CD14-positive monocyte (primary cell): ENCODE measurements around the gene KIF26A. TPM values are rescaled to one million over a fixed set of nuclear protein-coding genes. Genes with fewer than 3 reads are reported as not detected.

Experiments used
- DNase-seq, 3 donors: peaks; one replicate each; pipeline ENCODE4 v3.0.0-alpha.2; 2011 to 2022
- H2AFZ ChIP-seq: 2 replicates; pipeline ENCODE4 v1.6.0; 2012; ENCODE audit warnings: mild to moderate bottlenecking, low read depth, low read length, inconsistent platforms; ENCODE audit not compliant: insufficient read depth, poor library complexity, severe bottlenecking
- H3K27ac ChIP-seq, 2 donors: 1 replicate in 1 of 2; 2 replicates in 1 of 2; pipeline ENCODE4 v1.5.1; 2012 to 2013; ENCODE audit warnings: low read length in 2 of 2, control low read depth in 1 of 2, inconsistent platforms in 1 of 2, low read depth in 1 of 2, mild to moderate bottlenecking in 1 of 2
- H3K27me3 ChIP-seq, 2 donors: one replicate each; pipeline versions ENCODE4 v1.6.0 to v1.6.1; 2011 to 2013; ENCODE audit warnings: low read length in 2 of 2; ENCODE audit not compliant: control insufficient read depth in 2 of 2, insufficient read depth in 2 of 2
- H3K36me3 ChIP-seq, 2 donors: replicated peaks in 1 of 2; 1 replicate in 1 of 2; 2 replicates in 1 of 2; pipeline versions ENCODE4 v1.5.1 to v1.6.1; 2012 to 2013; ENCODE audit warnings: low read length in 2 of 2, control low read depth in 1 of 2, inconsistent platforms in 1 of 2, mild to moderate bottlenecking in 1 of 2; ENCODE audit not compliant: insufficient read depth in 2 of 2, control insufficient read depth in 1 of 2
- H3K4me1 ChIP-seq, 2 donors: 1 replicate in 1 of 2; 2 replicates in 1 of 2; pipeline versions ENCODE4 v1.5.1 to v1.6.1; 2012 to 2013; ENCODE audit warnings: low read length in 2 of 2, control low read depth in 1 of 2, inconsistent platforms in 1 of 2, mild to moderate bottlenecking in 1 of 2, moderate library complexity in 1 of 2; ENCODE audit not compliant: insufficient read depth in 2 of 2, control insufficient read depth in 1 of 2
- H3K4me2 ChIP-seq: replicated peaks from 2 replicates; pipeline ENCODE3; 2012; ENCODE audit warnings: low read length, moderate library complexity, mild to moderate bottlenecking; ENCODE audit not compliant: poor library complexity, severe bottlenecking; ENCODE audit errors: extremely low read depth
- H3K4me3 ChIP-seq, 3 experiments: fragments of 200-600 bp in 1 of 3; sonication (generic) in 1 of 3; replicated peaks in 1 of 3; 1 replicate in 2 of 3; 2 replicates in 1 of 3; pipeline ENCODE4 v1.5.1; 2011 to 2013; ENCODE audit warnings: low read length in 3 of 3, mild to moderate bottlenecking in 3 of 3, control low read depth in 2 of 3, low read depth in 2 of 3, inconsistent platforms in 1 of 3, moderate library complexity in 1 of 3
- H3K79me2 ChIP-seq: 2 replicates; pipeline ENCODE4 v1.6.0; 2012; ENCODE audit warnings: mild to moderate bottlenecking, control low read depth, inconsistent platforms, low read length, moderate library complexity; ENCODE audit not compliant: insufficient read depth
- H3K9ac ChIP-seq: 2 replicates; pipeline ENCODE4 v1.6.0; 2017; ENCODE audit warnings: low read length, mild to moderate bottlenecking; ENCODE audit not compliant: insufficient read depth, poor library complexity, severe bottlenecking
- H3K9me3 ChIP-seq, 2 donors: replicated peaks in 1 of 2; 1 replicate in 1 of 2; 2 replicates in 1 of 2; pipeline versions ENCODE4 v1.5.1 to v1.6.1; 2012 to 2013; ENCODE audit warnings: low read length in 2 of 2, control low read depth in 1 of 2; ENCODE audit not compliant: control insufficient read depth in 1 of 2, insufficient read depth in 1 of 2
- H4K20me1 ChIP-seq: 2 replicates; pipeline ENCODE4 v1.6.0; 2012; ENCODE audit warnings: mild to moderate bottlenecking, low read length, control low read depth, moderate library complexity; ENCODE audit not compliant: insufficient read depth
- H3K27ac Mint-ChIP-seq, 7 donors: one replicate each; pipeline ENCODE4 v1.8.0; 2020; ENCODE audit warnings: mild to moderate bottlenecking in 7 of 7, mixed read lengths in 7 of 7, moderate library complexity in 6 of 7, inconsistent platforms in 2 of 7
- H3K27me3 Mint-ChIP-seq, 3 donors: one replicate each; pipeline ENCODE4 v1.8.0; 2021 to 2022; ENCODE audit warnings: low read depth in 3 of 3, mild to moderate bottlenecking in 3 of 3, mixed read lengths in 3 of 3, moderate library complexity in 3 of 3, inconsistent platforms in 1 of 3
- H3K36me3 Mint-ChIP-seq, 2 donors: one replicate each; pipeline ENCODE4 v1.8.0; 2020; ENCODE audit warnings: mixed read lengths in 2 of 2, inconsistent platforms in 1 of 2, mild to moderate bottlenecking in 1 of 2
- H3K4me1 Mint-ChIP-seq: one replicate; pipeline ENCODE4 v1.8.0; 2020; ENCODE audit warnings: mild to moderate bottlenecking, mixed read lengths
- H3K4me3 Mint-ChIP-seq, 2 donors: one replicate each; pipeline ENCODE4 v1.8.0; 2020; ENCODE audit warnings: mild to moderate bottlenecking in 2 of 2, mixed read lengths in 2 of 2, moderate library complexity in 1 of 2
- H3K9me3 Mint-ChIP-seq, 7 donors: one replicate each; pipeline ENCODE4 v1.8.0; 2020 to 2022; ENCODE audit warnings: mixed read lengths in 7 of 7, mild to moderate bottlenecking in 6 of 7, moderate library complexity in 6 of 7, inconsistent platforms in 2 of 7
- WGBS: methylation state at CpG from one replicate; pipeline ENCODE4 v1.1.5; 2013; ENCODE audit warnings: missing lambda C conversion rate; ENCODE audit not compliant: insufficient coverage; 5-methylcytosine and 5-hydroxymethylcytosine counted together
- intact Hi-C, 2 donors: fragments of 100-400 bp; cut with micrococcal nuclease; formaldehyde crosslinking; loops; one replicate each; pipeline versions ENCODE4 v1.15.0 to v1.15.1; 2023
- polyA plus RNA-seq, 3 donors: library from polyadenylated mRNA; depleted of rRNA in 1 of 3; unstranded in 2 of 3; stranded (reverse) in 1 of 3; fragments of 300-500 nt in 2 of 3; fragments of >200 nt in 1 of 3; fragmentation: Illumina TruSeq in 2 of 3; gene quantifications; 1 replicate in 2 of 3; 2 replicates in 1 of 3; pipeline ENCODE4 v1.2.3, GENCODE V29; 2012 to 2021
- TF ChIP-seq, protein P1 (sequence below): fragments of 200-600 bp; IDR thresholded peaks from one replicate; pipeline ENCODE4 v1.8.0; 2022; ENCODE audit warnings: antibody characterized with exemption, mild to moderate bottlenecking

Gene KIF26A
- polyA plus RNA-seq, 3 donors: not detected

DNA sequence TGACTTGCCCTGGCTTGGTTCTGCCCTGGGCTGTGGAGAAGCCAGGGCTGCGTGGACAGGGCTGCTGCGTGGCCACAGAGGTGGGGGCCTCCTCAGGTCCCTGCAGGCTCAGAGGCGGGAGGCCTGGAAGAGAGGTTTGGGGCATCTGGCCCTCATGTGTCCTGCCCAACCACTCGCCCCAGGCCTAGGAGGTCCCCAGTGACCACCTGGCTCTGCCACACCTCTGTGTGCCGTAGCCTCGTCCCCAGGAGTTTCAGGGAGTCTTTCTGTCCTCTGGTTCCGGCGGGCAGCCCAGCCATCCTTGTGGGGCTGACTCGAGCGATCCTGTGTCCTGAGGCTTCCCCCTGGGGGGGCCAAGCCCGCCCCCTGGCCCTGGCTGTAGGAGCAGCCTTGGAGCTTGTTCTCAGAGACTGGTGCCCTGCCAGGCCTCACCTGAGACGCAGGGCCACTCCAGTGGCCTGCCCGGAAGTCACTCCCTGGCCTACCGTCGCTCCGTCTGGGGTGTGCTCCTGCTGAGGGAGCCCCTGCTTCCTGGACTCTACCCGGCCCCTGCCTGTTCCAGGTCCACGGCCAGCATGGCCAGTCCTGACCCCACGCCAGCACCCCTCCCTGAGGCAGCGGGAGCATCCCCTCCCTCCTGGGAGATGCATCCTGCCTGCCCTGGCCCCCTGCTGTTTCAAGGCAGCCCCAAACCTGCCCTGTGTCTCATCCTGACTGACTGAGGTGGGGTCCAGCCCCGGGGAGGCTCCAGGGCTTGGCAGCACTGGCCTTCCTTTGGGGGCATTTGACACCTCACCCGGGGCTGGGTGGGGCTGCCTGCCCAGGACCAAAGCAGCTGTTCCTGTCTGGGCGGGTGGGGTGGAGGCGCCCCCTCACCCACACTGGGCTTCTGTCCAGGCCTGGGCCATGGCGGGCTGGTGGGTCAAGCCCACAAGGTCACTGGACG, 39.0 kb upstream of the KIF26A start:
- no peaks in the 10 kb centered on the region for H3K36me3 ChIP-seq
- H3K4me1 ChIP-seq: no peaks in the 10 kb centered on the region
- 89% methylated on average over 21 of the region's 26 CpGs for WGBS
- no peaks in the 10 kb centered on the region for H3K9me3 ChIP-seq
- no peak overlapping the region for H3K27ac Mint-ChIP-seq
- H3K4me3 Mint-ChIP-seq: no peak overlapping the region
- no peaks in the 10 kb centered on the region for H3K27me3 ChIP-seq
- TF ChIP-seq, protein P1, sequence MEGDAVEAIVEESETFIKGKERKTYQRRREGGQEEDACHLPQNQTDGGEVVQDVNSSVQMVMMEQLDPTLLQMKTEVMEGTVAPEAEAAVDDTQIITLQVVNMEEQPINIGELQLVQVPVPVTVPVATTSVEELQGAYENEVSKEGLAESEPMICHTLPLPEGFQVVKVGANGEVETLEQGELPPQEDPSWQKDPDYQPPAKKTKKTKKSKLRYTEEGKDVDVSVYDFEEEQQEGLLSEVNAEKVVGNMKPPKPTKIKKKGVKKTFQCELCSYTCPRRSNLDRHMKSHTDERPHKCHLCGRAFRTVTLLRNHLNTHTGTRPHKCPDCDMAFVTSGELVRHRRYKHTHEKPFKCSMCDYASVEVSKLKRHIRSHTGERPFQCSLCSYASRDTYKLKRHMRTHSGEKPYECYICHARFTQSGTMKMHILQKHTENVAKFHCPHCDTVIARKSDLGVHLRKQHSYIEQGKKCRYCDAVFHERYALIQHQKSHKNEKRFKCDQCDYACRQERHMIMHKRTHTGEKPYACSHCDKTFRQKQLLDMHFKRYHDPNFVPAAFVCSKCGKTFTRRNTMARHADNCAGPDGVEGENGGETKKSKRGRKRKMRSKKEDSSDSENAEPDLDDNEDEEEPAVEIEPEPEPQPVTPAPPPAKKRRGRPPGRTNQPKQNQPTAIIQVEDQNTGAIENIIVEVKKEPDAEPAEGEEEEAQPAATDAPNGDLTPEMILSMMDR: no peak
- no peak overlapping the region for H3K4me3 ChIP-seq
- H3K36me3 Mint-ChIP-seq: no peaks in the 10 kb centered on the region
- no peak for DNase-seq
- H3K9me3 Mint-ChIP-seq: no peaks in the 10 kb centered on the region
- peaks cover 2% of the 10 kb centered on the region for H3K4me1 Mint-ChIP-seq
- no peaks in the 10 kb centered on the region for H3K79me2 ChIP-seq
- no peak overlapping the region for H3K9ac ChIP-seq
- no peak overlapping the region for H2AFZ ChIP-seq
- H3K27me3 Mint-ChIP-seq: peaks cover 0 to 5% (median 0%) of the 10 kb centered on the region in 3 donors
- intact Hi-C loops: no loop called here
- H3K27ac ChIP-seq: no peak overlapping the region
- no peak overlapping the region for H3K4me2 ChIP-seq
- H4K20me1 ChIP-seq: no peaks in the 10 kb centered on the region

DNA sequence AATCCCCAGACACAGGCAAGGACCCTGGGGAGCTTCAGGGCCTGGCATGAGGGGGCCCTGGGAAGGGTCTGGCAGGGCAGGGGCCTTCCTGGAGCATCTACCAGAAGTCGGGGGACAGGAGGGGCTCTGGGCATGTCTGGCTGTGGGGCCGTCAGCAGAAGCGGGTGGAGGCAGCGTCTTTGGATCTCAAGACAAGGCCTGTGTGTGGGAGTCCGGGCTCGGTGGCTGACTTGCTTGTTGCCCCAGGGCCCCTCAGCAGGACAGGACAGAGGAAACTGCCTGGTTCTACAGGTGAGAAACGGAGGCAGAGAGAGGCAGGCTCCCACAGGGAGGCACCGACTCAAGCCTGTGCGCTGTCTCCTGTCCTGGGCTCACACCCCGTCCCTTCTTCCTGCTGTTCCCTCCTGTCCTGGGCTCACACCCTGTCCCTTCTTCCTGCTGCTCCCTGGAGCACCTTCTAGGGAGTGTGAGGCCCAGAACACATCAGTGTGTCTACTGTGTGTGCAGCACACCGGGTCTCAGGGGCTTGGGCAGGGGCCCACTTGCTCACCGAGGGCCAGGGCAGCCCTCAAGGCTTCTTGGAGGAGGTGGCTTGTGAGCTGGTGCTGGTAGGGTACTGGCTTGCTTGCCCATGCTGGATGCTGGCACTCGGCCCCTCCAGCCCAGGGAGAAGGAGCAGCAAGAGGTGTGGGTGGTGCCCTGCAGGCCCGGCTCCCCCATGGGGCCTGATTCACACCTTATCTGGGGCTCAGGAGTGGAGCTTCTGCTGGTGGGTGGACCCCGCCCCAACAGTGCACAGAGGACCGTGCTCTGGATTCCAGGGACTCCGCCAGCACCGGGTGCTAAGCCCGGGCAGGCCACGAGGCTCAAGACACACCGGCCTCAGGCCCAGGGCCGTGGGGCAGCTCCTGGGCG, 38.0 kb upstream of the KIF26A start:
- no peak overlapping the region for H3K4me3 ChIP-seq
- Mint-ChIP-seq H3K36me3 (no peaks in the 10 kb centered on the region), H3K4me3 (no peak overlapping the region), H3K27ac (no peak overlapping the region), H3K4me1 (no peaks in the 10 kb centered on the region), H3K27me3 (peaks cover 0 to 4% (median 0%) of the 10 kb centered on the region in 3 donors), H3K9me3 (no peaks in the 10 kb centered on the region)
- TF ChIP-seq, protein P1: no peak
- no peaks in the 10 kb centered on the region for H3K9me3 ChIP-seq
- no peaks in the 10 kb centered on the region for H4K20me1 ChIP-seq
- no peak for DNase-seq
- no peaks in the 10 kb centered on the region for H3K79me2 ChIP-seq
- H3K4me2 ChIP-seq: no peak overlapping the region
- H3K27ac ChIP-seq: no peak overlapping the region
- no peaks in the 10 kb centered on the region for H3K27me3 ChIP-seq
- WGBS: 91% methylated on average over 23 of the region's 23 CpGs
- no peaks in the 10 kb centered on the region for H3K4me1 ChIP-seq
- intact Hi-C loops: no loop called here
- H2AFZ ChIP-seq: no peak overlapping the region
- H3K9ac ChIP-seq: no peak overlapping the region
- H3K36me3 ChIP-seq: no peaks in the 10 kb centered on the region
